K562 (cell line): ENCODE results near the gene ABCC10. TPM values are rescaled to one million over a fixed set of nuclear protein-coding genes. Genes with fewer than 3 reads are reported as not detected.
"Not testable (repeated sequence)": the region's sequence is repeated elsewhere in the genome, so short reads cannot be mapped to it uniquely, and the experiment has no call there.

ENCODE experiments used
- ATAC-seq: fragments of 200-7000 bp; cut with Tn5 transposase; 3 replicates; pipeline ENCODE4 v1.9.1; 2020; ENCODE audit warnings: moderate library complexity
- BruUV-seq: library from RNA; stranded (reverse); fragments of 400-500 nt; replicated peaks from 2 replicates; lab custom pipeline; 2021; lab: Mats Ljungman, UMichigan
- CTCF ChIA-PET: fragments of 300-600 bp; formaldehyde crosslinking; extraction: SDS; loops from one replicate; lab custom pipeline; 2021; ENCODE audit warnings: low intra/inter-chr PET ratio; lab: Yijun Ruan, JAX
- POLR2A ChIA-PET: fragments of 300-600, 350-650 bp; sonication (Branson Sonifier 250); formaldehyde crosslinking; extraction: SDS; loops from one replicate; lab custom pipeline; 2021; ENCODE audit warnings: antibody characterized with exemption, inconsistent platforms; lab: Yijun Ruan, JAX
- DNase-seq, 4 experiments: peaks; one replicate each; pipeline versions ENCODE4 v3.0.0 to v3.0.0-alpha.2; 2011 to 2018; ENCODE audit warnings: low spot score in 3 of 4, mixed read lengths in 3 of 4; ENCODE audit errors: extremely low read depth in 1 of 4
- FAIRE-seq: peaks from 2 replicates; lab custom pipeline; 2011; peaks lifted over from hg19 to GRCh38; lab: Jason Lieb, UNC
- H2AFZ ChIP-seq: 2 replicates; pipeline ENCODE4 v1.6.0; 2011; ENCODE audit warnings: low read depth, low read length, control low read depth, inconsistent platforms
- H3K27ac ChIP-seq: fragments of 200-600 bp; 3 replicates; pipeline ENCODE4 v1.8.0; 2011; ENCODE audit warnings: low read depth, mild to moderate bottlenecking, control low read depth, inconsistent platforms, low read length, moderate library complexity, mixed read lengths; ENCODE audit errors: extremely low read depth
- H3K27me3 ChIP-seq, 2 experiments: fragments of 300-600 bp in 1 of 2; 2 replicates in 1 of 2; 3 replicates in 1 of 2; pipeline versions ENCODE4 v1.6.0 to v1.8.0; 2011; ENCODE audit warnings: inconsistent platforms in 2 of 2, low read length in 2 of 2, mild to moderate bottlenecking in 1 of 2, mixed read lengths in 1 of 2, moderate library complexity in 1 of 2; ENCODE audit not compliant: control insufficient read depth in 2 of 2, insufficient read depth in 2 of 2
- H3K36me3 ChIP-seq: fragments of 300-600 bp; 3 replicates; pipeline ENCODE4 v1.8.0; 2011; ENCODE audit warnings: mild to moderate bottlenecking, low read length, inconsistent platforms; ENCODE audit not compliant: control insufficient read depth, insufficient read depth
- H3K4me1 ChIP-seq, 2 experiments: fragments of 200-600 bp in 1 of 2; replicated peaks in 1 of 2; 2 replicates in 1 of 2; 3 replicates in 1 of 2; pipeline versions ENCODE4 v1.5.1 to v1.8.0; 2011; ENCODE audit warnings: inconsistent platforms in 2 of 2, low read length in 2 of 2, mild to moderate bottlenecking in 1 of 2, mixed read lengths in 1 of 2, moderate library complexity in 1 of 2; ENCODE audit not compliant: control insufficient read depth in 2 of 2, insufficient read depth in 2 of 2
- H3K4me2 ChIP-seq: 2 replicates; pipeline ENCODE4 v1.6.1; 2011; ENCODE audit warnings: low read length, control low read depth, inconsistent platforms, mixed read lengths; ENCODE audit not compliant: insufficient read depth
- H3K4me3 ChIP-seq: fragments of 200-600 bp; sonication (generic), shearing (Covaris generic); 2 replicates; pipeline ENCODE4 v1.5.1; 2016; ENCODE audit warnings: control low read depth, inconsistent platforms
- H3K79me2 ChIP-seq: fragments of 200-600 bp; 3 replicates; pipeline ENCODE4 v1.8.0; 2011; ENCODE audit warnings: low read length, inconsistent platforms; ENCODE audit not compliant: control insufficient read depth, insufficient read depth
- H3K9ac ChIP-seq, 2 experiments: 2 replicates each; pipeline versions ENCODE4 v1.6.0 to v1.6.1; 2011; ENCODE audit warnings: low read depth in 2 of 2, low read length in 2 of 2, control low read depth in 1 of 2, inconsistent platforms in 1 of 2, mild to moderate bottlenecking in 1 of 2, mixed read lengths in 1 of 2; ENCODE audit not compliant: insufficient read depth in 1 of 2
- H3K9me1 ChIP-seq: one replicate; pipeline ENCODE4 v1.6.0; 2011; ENCODE audit warnings: inconsistent platforms, mild to moderate bottlenecking, low read length, moderate library complexity; ENCODE audit not compliant: control insufficient read depth, insufficient read depth
- H3K9me3 ChIP-seq: replicated peaks from 2 replicates; pipeline ENCODE4 v1.5.1; 2011; ENCODE audit warnings: low read depth, low read length, inconsistent platforms; ENCODE audit not compliant: control insufficient read depth, insufficient read depth
- H4K20me1 ChIP-seq: replicated peaks from 2 replicates; pipeline ENCODE4 v1.6.1; 2011; ENCODE audit warnings: low read length, inconsistent platforms, mixed read lengths; ENCODE audit not compliant: control insufficient read depth, insufficient read depth
- CSDE1 ChIP-seq, 2 experiments: fragments of 450-650 bp; IDR thresholded peaks; 2 replicates each; pipeline ENCODE4 v1.6.1; 2016; ENCODE audit warnings: mild to moderate bottlenecking in 1 of 2
- ETV5 ChIP-seq: sonication (generic); formaldehyde crosslinking; IDR thresholded peaks from 2 replicates; pipeline ENCODE4 v1.4.0; 2020; ENCODE audit warnings: low read depth, mild to moderate bottlenecking, missing genetic modification reagents
- GABPB1 ChIP-seq: sonication (generic); formaldehyde crosslinking; IDR thresholded peaks from 2 replicates; pipeline ENCODE4 v1.8.0; 2022; ENCODE audit warnings: mild to moderate bottlenecking, missing genetic modification reagents
- ILF3 ChIP-seq: fragments of 450-650 bp; IDR thresholded peaks from 2 replicates; pipeline ENCODE4 v1.6.1; 2018; ENCODE audit warnings: antibody characterized with exemption, mild to moderate bottlenecking, moderate library complexity, borderline replicate concordance
- MCM7 ChIP-seq, 2 experiments: fragments of 450-650 bp; IDR thresholded peaks; 2 replicates each; pipeline ENCODE4 v1.6.1; 2016 to 2018
- MIER1 ChIP-seq: fragments of 450-650 bp; IDR thresholded peaks from 2 replicates; pipeline ENCODE4 v1.6.1; 2016; ENCODE audit warnings: antibody characterized with exemption, mild to moderate bottlenecking, low read depth
- SMAD1 ChIP-seq: fragments of 150-350 bp; IDR thresholded peaks from 2 replicates; pipeline ENCODE4 v1.6.1; 2014; ENCODE audit warnings: low read length, low read depth; ENCODE audit not compliant: partially characterized antibody
- WHSC1 ChIP-seq: IDR thresholded peaks from one replicate; pipeline ENCODE4 v1.6.1; 2012; ENCODE audit warnings: low read length, control low read depth, inconsistent platforms
- ZBTB5 ChIP-seq: fragments of 450-650 bp; IDR thresholded peaks from 2 replicates; pipeline ENCODE4 v1.6.1; 2017; ENCODE audit warnings: antibody characterized with exemption
- ZFX ChIP-seq: sonication (generic); formaldehyde crosslinking; IDR thresholded peaks from 2 replicates; pipeline ENCODE4 v1.8.0; 2022; ENCODE audit warnings: mild to moderate bottlenecking, missing genetic modification reagents, moderate library complexity
- ZHX1 ChIP-seq: fragments of 150-350 bp; conservative IDR thresholded peaks from 2 replicates; pipeline ENCODE4 v1.6.1; 2014; ENCODE audit warnings: low read length
- ZNF347 ChIP-seq: fragments of 450-650 bp; formaldehyde crosslinking; IDR thresholded peaks from 2 replicates; pipeline ENCODE4 v1.4.0; 2020; ENCODE audit warnings: low read depth, mild to moderate bottlenecking, moderate library complexity
- ZNF668 ChIP-seq: fragments of 250-450 bp; sonication (Bioruptor Pico); IDR thresholded peaks from 2 replicates; pipeline ENCODE4 v1.8.0; 2022; ENCODE audit warnings: mild to moderate bottlenecking, inconsistent platforms
- WGBS: fragments of 100-300 bp; shearing (Covaris generic); methylation state at CpG from one replicate; pipeline ENCODE4 v1.1.6; 2016; ENCODE audit warnings: low coverage, mixed read lengths; ENCODE audit not compliant: insufficient coverage; ENCODE audit errors: missing lambda C conversion rate; 5-methylcytosine and 5-hydroxymethylcytosine counted together
- in situ Hi-C: fragments of 300-500 bp; cut with MboI; formaldehyde crosslinking; loops from 4 replicates; pipeline ENCODE4 v1.15.0; 2018; ENCODE audit warnings: inconsistent platforms, mixed read lengths
- intact Hi-C: fragments of 100-400 bp; cut with micrococcal nuclease; formaldehyde crosslinking; loops from 2 replicates; pipeline ENCODE4 v1.14.2; 2022
- polyA plus RNA-seq, 8 experiments: library from polyadenylated mRNA; depleted of rRNA in 4 of 8; stranded (reverse) in 5 of 8; unstranded in 3 of 8; fragments of >200 nt; fragmentation: Nextera tagmentation in 2 of 8; fragmentation: Illumina TruSeq in 1 of 8; extraction: Ambion mirVana in 2 of 8; extraction: Trizol in 1 of 8; gene quantifications; 2 replicates each; pipeline versions ENCODE4 v1.2.1 to v1.2.3, GENCODE V29; 2011 to 2014; ENCODE audit warnings: inconsistent platforms in 1 of 8, missing spikeins in 1 of 8
- total RNA-seq, 7 experiments: library from RNA; depleted of rRNA in 6 of 7; stranded (reverse); fragments of >200 nt in 6 of 7; fragmentation: Illumina TruSeq in 2 of 7; extraction: Trizol in 2 of 7; gene quantifications; 2 replicates each; pipeline versions ENCODE4 v1.2.1 to v1.2.3, GENCODE V29; 2011 to 2021; ENCODE audit warnings: low replicate concordance in 1 of 7

ABCC10 gene
- total and polyA plus RNA-seq, 9 of the 15 experiments (the other 6 are each of a cell fraction or from before 2014, with no cell fraction given): 2.4 to 29.1 (median 13.7) TPM

- Histone ChIP-seq H3K27ac (no peak overlapping the region), H3K9me1 (no peaks in the 10 kb centered on the region), H3K9ac (no peak overlapping the region), H3K4me3 (no peak overlapping the region), H3K27me3 (peaks cover 4 to 5% of the 10 kb centered on the region in 2 experiments; a peak in 2 of 5 replicates), H3K4me2 (no peak overlapping the region), H3K36me3 (no peaks in the 10 kb centered on the region), H2AFZ (no peak overlapping the region), H4K20me1 (no peaks in the 10 kb centered on the region), H3K79me2 (no peaks in the 10 kb centered on the region), H3K9me3 (peaks cover 3% of the 10 kb centered on the region; the same call in 1 of the 2 replicates), H3K4me1 (peaks cover 0 to 3% of the 10 kb centered on the region in 2 experiments; a peak in 1 of 5 replicates)
- intact Hi-C loops: no loop called here
- WGBS: 11% methylated on average over 2 of the region's 3 CpGs
- ChIA-PET CTCF (no interaction called here), POLR2A (interaction anchor here (0.6 kb wide), 1 partner anchor 10 kb away, joined by 3 read pairs; no protein-coding TSS in a partner anchor)
- TF ChIP-seq WHSC1: no peak
- TF ChIP-seq MCM7 (IDR thresholded peaks at IDR 0.05): no peak
- no peak for TF ChIP-seq ZBTB5
- TF ChIP-seq ZNF668: no peak
- no peak for TF ChIP-seq CSDE1 (IDR thresholded peaks at IDR 0.05)
- TF ChIP-seq ZNF347: no peak
- TF ChIP-seq ETV5 (CRISPR knock-in tag): no peak
- TF ChIP-seq ILF3: no peak
- no peak for TF ChIP-seq SMAD1
- TF ChIP-seq ZHX1: no peak
- no peak for TF ChIP-seq MIER1
- TF ChIP-seq GABPB1 (CRISPR knock-in tag): no peak
- no peak for TF ChIP-seq ZFX (CRISPR knock-in tag)
- no TSS peak for BruUV-seq
- DNase-seq: no peak
- no peak for FAIRE-seq
- ATAC-seq: no peak
- in situ Hi-C loops: no loop called here
Measured at GRCh38 chr6:43421831-43422230, 5.5 kb upstream of the ABCC10 start.

GRCh38 chr6:43425083-43425482 is 2.3 kb upstream of the ABCC10 start:
- no CpG with 5 or more reads among the region's 33 CpGs for WGBS
- H3K4me2 ChIP-seq, H3K27ac ChIP-seq, H3K4me3 ChIP-seq, CTCF ChIA-PET, H4K20me1 ChIP-seq, in situ Hi-C loops, H3K9me3 ChIP-seq, intact Hi-C loops, BruUV-seq, ATAC-seq, FAIRE-seq, H3K27me3 ChIP-seq, DNase-seq, H2AFZ ChIP-seq, H3K36me3 ChIP-seq, H3K9me1 ChIP-seq, H3K9ac ChIP-seq, POLR2A ChIA-PET: not testable (repeated sequence)
- Histone ChIP-seq H3K4me1 (peaks cover 13 to 15% of the 10 kb centered on the region in 2 experiments), H3K79me2 (peaks cover 14% of the 10 kb centered on the region)
